Inferior parietal cortex (tissue), 1 donor: ENCODE results near the gene CACNG4.

ENCODE experiments used
- DNase-seq: peaks from one replicate; pipeline ENCODE4 v3.0.0-alpha.2; 2016; ENCODE audit errors: extremely low spot score

The CACNG4 gene

DNA sequence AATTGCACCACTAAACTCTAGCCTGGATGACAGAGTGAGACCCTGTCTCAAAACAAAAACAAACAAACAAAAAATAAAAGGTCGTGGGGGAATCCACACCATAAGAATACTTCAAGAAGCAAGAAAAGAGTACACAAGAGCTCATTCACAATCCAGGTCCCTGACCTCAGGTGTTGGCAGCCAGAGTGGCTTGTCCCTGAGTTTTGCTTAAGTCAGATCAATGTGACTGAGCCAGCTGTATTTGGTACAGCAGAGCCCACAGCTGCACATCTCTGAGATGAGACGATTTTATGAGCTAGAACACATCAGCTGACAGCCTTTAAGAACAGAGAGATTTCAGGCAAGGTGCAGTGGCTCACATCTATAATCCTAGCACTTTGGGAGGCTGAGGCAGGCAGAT lies 102.2 kb downstream of the CACNG4 start:
- DNase-seq: no peak

DNA sequence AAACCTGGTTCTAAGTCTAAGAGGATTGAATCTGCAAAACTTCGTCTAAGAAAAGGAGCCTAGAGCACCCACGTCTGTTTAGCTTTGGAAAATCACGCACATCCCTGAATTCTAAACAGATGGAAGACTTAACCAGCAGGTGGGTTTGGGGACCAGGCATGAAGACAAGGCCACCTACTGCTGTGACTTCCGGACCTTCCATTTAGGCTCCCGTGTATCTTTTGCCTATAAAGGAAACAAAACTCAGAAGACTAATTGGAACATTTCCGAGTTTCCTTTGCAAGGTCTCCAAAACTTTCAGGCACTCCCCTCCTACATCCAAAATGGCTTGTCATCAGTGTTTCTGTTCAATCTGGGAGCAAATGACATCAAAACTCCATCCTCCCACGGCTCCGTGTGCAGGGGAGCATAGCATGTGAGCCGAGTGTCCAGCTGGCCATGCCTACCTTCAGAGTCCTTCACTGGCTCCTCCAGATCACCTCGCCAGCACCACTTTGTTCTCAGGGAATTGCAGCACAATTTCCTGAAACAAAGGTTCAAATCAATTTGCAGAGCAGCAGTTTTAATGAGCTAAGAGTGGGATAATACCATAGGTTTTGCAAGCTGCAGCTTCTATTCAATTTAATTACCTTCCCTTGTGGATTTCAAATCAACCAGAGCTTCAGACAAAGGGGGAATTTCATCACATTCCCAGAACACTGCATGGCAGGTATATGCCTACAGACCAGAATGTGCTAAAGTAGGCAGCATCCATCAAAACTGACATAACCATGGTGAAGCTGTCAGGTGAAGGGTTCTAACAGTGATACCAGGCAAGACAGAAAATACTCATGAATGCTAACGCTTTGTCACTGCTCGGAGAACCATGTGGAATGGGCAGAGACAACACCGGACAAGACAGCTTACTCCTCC lies 103.3 kb downstream of the CACNG4 start:
- DNase-seq: no peak

DNA sequence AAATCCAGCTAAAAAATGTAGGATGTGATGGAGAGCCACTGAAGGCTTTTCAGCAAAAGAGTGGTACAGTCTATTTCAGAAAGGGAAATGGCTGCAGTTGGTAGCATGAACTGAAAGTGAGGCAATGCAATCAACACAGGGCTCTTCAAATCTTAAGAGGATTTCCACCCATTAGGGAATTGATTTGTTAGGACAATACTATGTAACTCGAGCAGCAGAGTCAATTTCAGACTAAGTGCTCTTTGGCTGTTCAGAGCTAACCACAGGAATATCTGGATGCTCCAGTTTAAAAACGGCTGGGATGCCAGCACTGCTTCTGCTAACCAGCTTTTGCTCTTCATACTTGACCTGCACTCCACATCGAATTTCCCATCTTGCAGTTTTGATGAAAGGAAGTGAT lies 104.5 kb downstream of the CACNG4 start:
- no peak for DNase-seq

DNA sequence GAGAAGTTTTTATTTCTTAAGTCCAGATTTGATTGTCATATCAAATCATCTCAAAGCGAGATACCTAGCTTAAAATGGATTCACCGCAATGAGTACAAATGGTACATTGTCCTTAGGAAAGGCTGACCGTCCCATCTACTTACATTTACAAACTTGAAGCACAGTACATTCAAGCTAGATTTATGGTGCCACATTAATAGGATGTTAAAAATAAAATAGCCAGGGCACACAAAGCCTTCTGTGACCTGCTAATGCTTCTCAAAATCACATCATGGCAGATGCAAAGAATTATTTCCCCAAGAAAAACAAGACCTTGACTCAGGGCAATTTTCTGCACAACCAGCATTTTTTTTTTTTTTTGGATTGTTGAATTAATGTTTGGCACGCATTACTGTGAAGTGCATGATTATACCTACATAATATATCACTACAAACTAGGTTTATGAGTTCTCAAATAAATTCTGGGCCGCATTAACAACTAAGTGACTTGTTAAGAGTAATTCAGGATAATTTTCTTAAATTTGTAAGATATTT lies 105.2 kb downstream of the CACNG4 start:
- DNase-seq: no peak

DNA sequence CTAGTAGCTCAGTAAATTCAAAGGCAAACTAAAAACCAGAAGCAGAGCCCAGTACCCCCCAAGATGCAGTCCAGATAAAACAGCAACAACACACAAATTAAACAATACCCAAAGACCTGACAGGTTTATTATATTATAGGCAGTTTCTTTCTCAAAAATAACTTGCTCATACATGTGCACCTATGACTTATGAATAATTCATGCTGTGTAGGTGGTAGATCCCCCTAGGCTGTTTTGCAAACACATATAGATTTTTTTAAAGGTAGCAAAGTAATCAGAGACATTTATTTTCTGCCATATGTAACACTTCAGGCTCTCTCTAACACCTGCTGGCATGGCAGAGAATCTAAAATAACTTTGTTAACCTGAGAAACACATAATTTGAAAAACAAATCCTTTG lies 107.1 kb downstream of the CACNG4 start:
- no peak for DNase-seq

DNA sequence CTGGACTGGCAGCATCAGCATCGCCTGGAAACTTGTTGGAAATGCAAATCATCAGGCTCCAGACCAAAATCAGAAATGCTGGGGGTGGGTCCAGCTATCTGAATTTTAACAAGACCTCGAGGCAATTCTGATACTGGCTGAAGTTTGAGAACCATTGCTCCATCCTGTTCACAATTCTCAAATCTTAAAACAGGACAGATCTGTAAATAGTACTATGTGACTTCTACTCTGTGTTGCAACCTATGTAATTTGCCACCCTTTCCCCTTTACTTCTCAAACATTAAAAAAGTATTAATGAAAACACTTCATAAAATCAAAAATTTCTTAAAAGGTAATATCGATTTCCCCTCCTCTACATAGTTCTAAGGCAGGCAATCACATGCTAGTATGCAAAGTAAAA lies 108.4 kb downstream of the CACNG4 start:
- no peak for DNase-seq

DNA sequence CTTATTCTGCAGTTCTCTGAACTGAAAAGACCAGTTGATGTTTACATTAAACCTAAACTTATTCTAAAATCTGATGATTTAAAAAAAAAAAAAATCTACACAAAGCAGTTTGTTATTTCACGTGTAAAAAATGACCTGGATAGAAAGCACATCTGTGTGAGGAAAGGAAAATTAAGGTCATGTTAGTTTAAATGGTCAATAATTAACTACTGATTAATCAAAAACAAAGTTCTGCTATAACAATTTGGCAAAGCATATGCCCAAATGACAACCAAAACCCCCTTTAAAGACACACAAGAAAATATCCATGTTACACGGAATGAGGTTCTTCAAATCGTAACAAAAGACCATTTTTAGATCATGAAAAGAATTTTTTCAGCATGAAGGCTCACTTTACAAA lies 110.3 kb downstream of the CACNG4 start:
- DNase-seq: no peak

DNA sequence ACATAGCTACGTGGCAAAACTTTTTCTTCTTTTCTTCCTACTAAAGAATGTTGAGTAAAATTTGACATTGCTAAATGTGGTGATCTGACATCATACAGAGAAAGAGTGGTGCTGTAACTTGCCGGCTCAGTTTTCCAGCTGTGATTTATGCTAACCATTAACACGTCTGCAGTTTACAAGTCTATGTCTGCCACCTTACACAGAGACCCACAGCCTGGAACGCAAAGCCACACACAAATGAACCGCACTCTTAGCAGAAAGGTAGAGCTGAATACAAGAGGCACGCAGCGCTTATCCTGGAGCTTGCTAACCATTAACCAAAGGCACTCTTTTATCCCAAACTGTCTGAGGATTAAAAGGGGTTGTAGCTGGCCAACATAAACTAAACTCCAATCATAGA lies 111.8 kb downstream of the CACNG4 start:
- no peak for DNase-seq

DNA sequence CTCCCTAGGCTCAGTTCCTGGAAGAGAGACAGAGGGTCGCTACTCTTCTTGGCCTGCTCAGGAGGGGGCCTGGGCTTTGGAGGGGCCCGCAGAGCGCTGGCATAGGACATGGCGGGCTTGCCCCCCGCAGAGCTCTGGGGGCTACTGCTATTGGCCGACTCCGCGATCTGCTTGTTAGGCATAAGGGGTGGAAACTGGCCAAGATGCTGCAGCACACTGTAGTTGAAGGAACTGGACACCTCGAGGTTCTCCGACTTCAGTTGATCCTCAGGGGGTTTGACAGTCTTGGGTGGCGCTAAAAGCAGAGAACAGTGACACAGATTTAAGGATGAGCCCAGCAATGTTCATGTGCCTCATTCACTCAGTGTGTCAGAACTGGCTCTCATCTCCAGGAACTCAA lies 113.8 kb downstream of the CACNG4 start:
- no peak for DNase-seq

DNA sequence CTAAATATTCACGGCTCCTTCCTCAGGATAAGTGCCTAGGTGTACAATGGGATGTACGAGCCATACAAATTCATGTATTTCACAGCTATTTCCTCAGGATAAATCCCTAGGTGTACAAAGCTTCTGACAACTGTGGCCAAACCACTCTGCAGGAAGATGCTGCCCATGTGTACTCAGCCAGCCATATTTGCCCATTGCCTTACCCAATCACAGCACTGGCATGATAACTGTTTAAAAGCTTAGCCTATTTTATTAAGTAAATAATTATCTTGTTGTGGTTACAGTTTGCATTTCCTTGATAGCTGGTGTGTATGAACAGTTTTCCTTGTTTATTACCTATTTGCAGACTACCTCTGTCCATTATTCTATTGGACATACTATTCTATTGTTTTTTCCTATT lies 115.0 kb downstream of the CACNG4 start:
- no peak for DNase-seq

DNA sequence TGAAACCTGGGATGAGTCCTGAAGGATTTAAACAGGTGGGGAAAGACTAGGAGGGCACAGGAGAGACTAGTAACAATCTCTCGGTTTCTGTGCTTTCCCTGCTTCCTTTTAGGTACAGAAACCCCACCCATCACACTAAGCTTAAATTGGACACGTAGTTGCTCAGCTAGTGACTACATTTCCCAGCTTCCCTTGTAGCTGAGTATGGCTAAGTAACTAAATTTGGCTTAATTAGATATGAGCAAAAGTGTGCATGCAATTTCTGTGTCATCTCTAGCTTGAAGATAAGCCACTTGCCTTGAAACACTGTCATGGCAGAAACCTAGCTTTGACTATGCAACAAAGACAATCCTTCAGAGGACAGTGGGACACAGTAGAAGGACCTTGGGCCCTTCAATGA lies 116.3 kb downstream of the CACNG4 start:
- no peak for DNase-seq

DNA sequence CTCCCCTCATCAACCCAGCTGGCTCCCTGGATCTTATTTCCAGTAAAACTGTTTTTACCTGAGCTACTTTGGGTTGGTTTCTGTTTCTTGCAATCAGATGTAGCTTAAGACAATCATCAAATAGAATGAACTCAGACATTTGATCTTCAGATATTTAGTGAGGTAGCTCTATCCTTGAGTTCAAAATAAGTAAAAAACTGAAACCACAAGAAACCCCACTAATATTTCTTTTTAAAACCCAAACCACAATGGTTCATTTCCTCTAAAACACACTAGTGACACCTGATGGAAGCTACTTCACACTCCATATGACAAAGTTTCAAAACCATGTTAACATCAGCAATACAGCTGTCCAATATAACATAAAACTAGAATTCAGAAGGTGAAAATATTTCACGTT lies 117.6 kb downstream of the CACNG4 start:
- DNase-seq: no peak
